Measurements from ENCODE around the gene SHKBP1. TPM values are rescaled to one million over a fixed set of nuclear protein-coding genes. Genes with fewer than 3 reads are reported as not detected.

Gene SHKBP1
- total and polyA plus RNA-seq, 2 donors (not counting 1 experiment from before 2014, with no cell fraction given) = 179 to 227 TPM

- ChIA-PET CTCF (interaction anchor here (0.9 to 4.9 kb wide), 11 partner anchors 11 to 459 kb away, joined by 3 to 32 read pairs (median 8); no protein-coding TSS in a partner anchor), POLR2A (interaction anchor here (1.3 kb wide), 1 partner anchor 28 kb away, joined by 3 read pairs; no protein-coding TSS in a partner anchor)
- Histone ChIP-seq H3K27ac (ENCODE audit: low read length in 2 of 2) (no peak overlapping the region), H3K4me1 (ENCODE audit: control insufficient read depth in 2 of 2, insufficient read depth in 2 of 2, low read length in 2 of 2) (peaks cover 59 to 65% of the 10 kb centered on the region in 2 donors), H3K4me2 (replicated peaks; ENCODE audit: low read depth, low read length, poor library complexity, severe bottlenecking) (peak overlapping the region; percentile 56), H3K9ac (ENCODE audit: low read length) (peak overlapping the region; percentile 10), H3K27me3 (replicated peaks in 1 of 4; ENCODE audit: control extremely low read depth in 1 of 4, control insufficient read depth in 3 of 4, insufficient read depth in 4 of 4, low read length in 3 of 4) (peaks cover 0 to 69% (median 40%) of the 10 kb centered on the region in 4 experiments), H3K79me2 (ENCODE audit: control insufficient read depth, insufficient read depth, low read length) (no peaks in the 10 kb centered on the region), H4K20me1 (ENCODE audit: control insufficient read depth, insufficient read depth, low read length, poor library complexity, severe bottlenecking) (no peaks in the 10 kb centered on the region), H3K9me3 (ENCODE audit: control extremely low read depth in 1 of 3, control insufficient read depth in 2 of 3, insufficient read depth in 1 of 3, low read length in 2 of 3) (peaks cover 0 to 22% (median 0%) of the 10 kb centered on the region in 3 donors), H3K36me3 (replicated peaks in 1 of 2; ENCODE audit: control extremely low read depth in 1 of 2, control insufficient read depth in 1 of 2, extremely low read depth in 1 of 2, insufficient read depth in 2 of 2, low read length in 1 of 2) (no peaks in the 10 kb centered on the region), H2AFZ (ENCODE audit: insufficient read depth, low read depth, low read length, poor library complexity, severe bottlenecking) (no peak overlapping the region), H3K4me3 (ENCODE audit: control extremely low read depth in 1 of 5, extremely low read depth in 1 of 5, insufficient read depth in 1 of 5, low read depth in 2 of 5, low read length in 4 of 5) (no peak overlapping the region)
- Mint-ChIP-seq H3K27ac (peak overlapping the region; percentile 32), H3K4me3 (peak overlapping the region; percentile 61), H3K9me3 (ENCODE audit: insufficient read depth) (no peaks in the 10 kb centered on the region), H3K27me3 (peaks cover 35% of the 10 kb centered on the region), H3K4me1 (peaks cover 45% of the 10 kb centered on the region)
- peak; percentile 60 for ATAC-seq (ENCODE audit: low read depth)
- peak; percentile 98 for TF ChIP-seq CTCF (IDR thresholded peaks at IDR 0.05)
- TF ChIP-seq EZH2 (IDR thresholded peaks at IDR 0.05; ENCODE audit: borderline replicate concordance, insufficient read depth, low read depth, low read length, poor library complexity, severe bottlenecking) = peak; percentile 17
- 4% methylated on average over 29 of the region's 46 CpGs for WGBS (ENCODE audit: insufficient coverage)
- intact Hi-C loops (cut with micrococcal nuclease) = loop anchor here (1.0 kb wide), 3 partner anchors 22 to 69 kb away; partner anchors contain the start of gene SHKBP1
- DNase-seq = peak; percentile 87
Measured at GRCh38 chr19:40598121-40598917, 21.6 kb downstream of the SHKBP1 start.
